Neural progenitor cell (in vitro differentiated cells): ENCODE measurements around the gene RELL1. TPM values are rescaled to one million over a fixed set of nuclear protein-coding genes. Genes with fewer than 3 reads are reported as not detected.

Experiments used
- DNase-seq: peaks from one replicate; pipeline ENCODE4 v3.0.0-alpha.2; 2016; ENCODE audit warnings: low spot score
- H2AFZ ChIP-seq: fragments of 200-600 bp; sonication (generic); replicated peaks from 2 replicates; pipeline ENCODE4 v1.6.1; 2016; ENCODE audit warnings: antibody characterized with exemption
- H3F3A ChIP-seq: fragments of 200-600 bp; sonication (generic); 2 replicates; pipeline ENCODE4 v1.6.1; 2016; ENCODE audit warnings: antibody characterized with exemption, low read depth
- H3K27ac ChIP-seq: fragments of 200-600 bp; sonication (generic); 2 replicates; pipeline ENCODE4 v1.5.1; 2016; ENCODE audit warnings: mild to moderate bottlenecking
- H3K27me3 ChIP-seq: fragments of 200-600 bp; sonication (generic); 2 replicates; pipeline ENCODE4 v1.6.1; 2016; ENCODE audit warnings: mild to moderate bottlenecking, moderate library complexity
- H3K36me3 ChIP-seq: fragments of 200-600 bp; sonication (generic); 2 replicates; pipeline ENCODE4 v1.5.1; 2016
- H3K4me1 ChIP-seq: fragments of 200-600 bp; sonication (generic); 2 replicates; pipeline ENCODE4 v1.6.1; 2016; ENCODE audit warnings: mixed run types
- H3K4me2 ChIP-seq: fragments of 200-600 bp; sonication (generic); 2 replicates; pipeline ENCODE4 v1.6.1; 2016
- H3K4me3 ChIP-seq: fragments of 200-600 bp; sonication (generic); 2 replicates; pipeline ENCODE4 v1.5.1; 2016
- H3K79me2 ChIP-seq: fragments of 200-600 bp; sonication (generic); 2 replicates; pipeline ENCODE4 v1.6.1; 2016; ENCODE audit warnings: low read depth
- H3K9ac ChIP-seq: fragments of 200-600 bp; sonication (generic); 2 replicates; pipeline ENCODE4 v1.6.1; 2016
- H3K9me3 ChIP-seq: fragments of 200-600 bp; sonication (generic); 2 replicates; pipeline ENCODE4 v1.5.1; 2016; ENCODE audit warnings: low read depth
- H4K20me1 ChIP-seq: fragments of 200-600 bp; sonication (generic); 2 replicates; pipeline ENCODE4 v1.6.1; 2016; ENCODE audit warnings: low read depth
- H3K27ac Mint-ChIP-seq: 3 replicates; pipeline ENCODE4 v1.8.0; 2021; ENCODE audit warnings: mixed read lengths
- H3K27me3 Mint-ChIP-seq: 2 replicates; pipeline ENCODE4 v1.8.0; 2022; ENCODE audit warnings: low read depth, mild to moderate bottlenecking, inconsistent platforms, moderate library complexity, mixed read lengths; ENCODE audit not compliant: insufficient read depth
- H3K36me3 Mint-ChIP-seq: 3 replicates; pipeline ENCODE4 v1.8.0; 2021; ENCODE audit warnings: mixed read lengths
- H3K4me1 Mint-ChIP-seq: 3 replicates; pipeline ENCODE4 v1.8.0; 2021; ENCODE audit warnings: mixed read lengths
- H3K4me3 Mint-ChIP-seq: 3 replicates; pipeline ENCODE4 v1.8.0; 2021; ENCODE audit warnings: mild to moderate bottlenecking, moderate library complexity, mixed read lengths
- H3K9me3 Mint-ChIP-seq: 3 replicates; pipeline ENCODE4 v1.8.0; 2020; ENCODE audit warnings: mixed read lengths
- CTCF ChIP-seq: fragments of 200-600 bp; sonication (generic); IDR thresholded peaks from 2 replicates; pipeline ENCODE4 v1.5.1; 2017; ENCODE audit warnings: antibody characterized with exemption, mild to moderate bottlenecking
- EZH2 ChIP-seq: fragments of 200-600 bp; sonication (generic); IDR thresholded peaks from 2 replicates; pipeline ENCODE4 v1.6.1; 2017; ENCODE audit warnings: antibody characterized with exemption, mild to moderate bottlenecking, moderate library complexity
- EZH2phosphoT487 ChIP-seq: fragments of 200-600 bp; sonication (generic); IDR thresholded peaks from 2 replicates; pipeline ENCODE4 v1.6.1; 2017; ENCODE audit warnings: antibody characterized with exemption
- total RNA-seq: library from RNA; depleted of rRNA; stranded (reverse); fragments of >200 nt; gene quantifications from 2 replicates; pipeline ENCODE4 v1.2.3, GENCODE V29; 2015; ENCODE audit warnings: low replicate concordance

The RELL1 gene
- total RNA-seq, 1 donor from 2014 or later: 12.1 TPM

GRCh38 chr4:37603070-37603468 is 83.1 kb downstream of the RELL1 start:
- peak overlapping the region; percentile 78 for H2AFZ ChIP-seq
- TF ChIP-seq EZH2: no peak
- peak; percentile 97 for TF ChIP-seq CTCF
- no peak for TF ChIP-seq EZH2phosphoT487
- H3K4me2 ChIP-seq: no peak overlapping the region
- Mint-ChIP-seq H3K36me3 (peaks cover 3% of the 10 kb centered on the region), H3K4me1 (peaks cover 16% of the 10 kb centered on the region), H3K4me3 (no peak overlapping the region), H3K27ac (peak overlapping the region; percentile 74), H3K27me3 (no peaks in the 10 kb centered on the region), H3K9me3 (peaks cover 3% of the 10 kb centered on the region)
- no peaks in the 10 kb centered on the region for H3K27me3 ChIP-seq
- H3K4me1 ChIP-seq: no peaks in the 10 kb centered on the region
- H3K27ac ChIP-seq: no peak overlapping the region
- H3K9me3 ChIP-seq: no peaks in the 10 kb centered on the region
- no peaks in the 10 kb centered on the region for H3K36me3 ChIP-seq
- H3K79me2 ChIP-seq: no peaks in the 10 kb centered on the region
- no peak overlapping the region for H3K9ac ChIP-seq
- no peak overlapping the region for H3K4me3 ChIP-seq
- H4K20me1 ChIP-seq: no peaks in the 10 kb centered on the region
- no peaks in the 10 kb centered on the region for H3F3A ChIP-seq
- peak; percentile 76 for DNase-seq

- H3K4me1 ChIP-seq: no peaks in the 10 kb centered on the region
- no peaks in the 10 kb centered on the region for H3K36me3 ChIP-seq
- H2AFZ ChIP-seq: no peak overlapping the region
- no peak overlapping the region for H3K9ac ChIP-seq
- no peaks in the 10 kb centered on the region for H3K9me3 ChIP-seq
- H3F3A ChIP-seq: no peaks in the 10 kb centered on the region
- Mint-ChIP-seq H3K4me3 (no peak overlapping the region), H3K36me3 (peaks cover 3% of the 10 kb centered on the region), H3K9me3 (peaks cover 3% of the 10 kb centered on the region), H3K27ac (no peak overlapping the region), H3K4me1 (peaks cover 16% of the 10 kb centered on the region), H3K27me3 (no peaks in the 10 kb centered on the region)
- no peaks in the 10 kb centered on the region for H4K20me1 ChIP-seq
- no peak overlapping the region for H3K4me3 ChIP-seq
- no peak overlapping the region for H3K4me2 ChIP-seq
- no peak for DNase-seq
- no peaks in the 10 kb centered on the region for H3K27me3 ChIP-seq
- H3K79me2 ChIP-seq: no peaks in the 10 kb centered on the region
- TF ChIP-seq EZH2 (no peak), EZH2phosphoT487 (no peak)
- H3K27ac ChIP-seq: no peak overlapping the region
Measured at GRCh38 chr4:37602454-37603069, 83.6 kb downstream of the RELL1 start.

- Mint-ChIP-seq H3K27ac (no peak overlapping the region), H3K9me3 (no peaks in the 10 kb centered on the region), H3K36me3 (no peaks in the 10 kb centered on the region), H3K4me1 (peaks cover 16% of the 10 kb centered on the region), H3K4me3 (no peak overlapping the region), H3K27me3 (no peaks in the 10 kb centered on the region)
- no peak overlapping the region for H3K4me3 ChIP-seq
- H4K20me1 ChIP-seq: no peaks in the 10 kb centered on the region
- H3K27me3 ChIP-seq: no peaks in the 10 kb centered on the region
- H3F3A ChIP-seq: no peaks in the 10 kb centered on the region
- no peak overlapping the region for H3K9ac ChIP-seq
- TF ChIP-seq EZH2phosphoT487 (no peak), EZH2 (no peak), CTCF (no peak)
- H3K79me2 ChIP-seq: no peaks in the 10 kb centered on the region
- no peaks in the 10 kb centered on the region for H3K4me1 ChIP-seq
- no peak overlapping the region for H3K4me2 ChIP-seq
- H3K9me3 ChIP-seq: no peaks in the 10 kb centered on the region
- no peaks in the 10 kb centered on the region for H3K36me3 ChIP-seq
- no peak overlapping the region for H3K27ac ChIP-seq
- DNase-seq: no peak
- H2AFZ ChIP-seq: no peak overlapping the region
Measured at GRCh38 chr4:37601531-37601930, 84.6 kb downstream of the RELL1 start.

- H3K4me3 ChIP-seq: no peak overlapping the region
- H3K27ac ChIP-seq: no peak overlapping the region
- H4K20me1 ChIP-seq: no peaks in the 10 kb centered on the region
- no peaks in the 10 kb centered on the region for H3K36me3 ChIP-seq
- no peak overlapping the region for H3K9ac ChIP-seq
- no peaks in the 10 kb centered on the region for H3K36me3 Mint-ChIP-seq
- H3K27me3 Mint-ChIP-seq: no peaks in the 10 kb centered on the region
- no peak overlapping the region for H3K4me3 Mint-ChIP-seq
- H3F3A ChIP-seq: no peaks in the 10 kb centered on the region
- TF ChIP-seq EZH2 (no peak), CTCF (no peak), EZH2phosphoT487 (no peak)
- no peaks in the 10 kb centered on the region for H3K9me3 ChIP-seq
- H3K9me3 Mint-ChIP-seq: no peaks in the 10 kb centered on the region
- no peaks in the 10 kb centered on the region for H3K4me1 ChIP-seq
- H3K4me1 Mint-ChIP-seq: peaks cover 18% of the 10 kb centered on the region
- H3K79me2 ChIP-seq: no peaks in the 10 kb centered on the region
- no peak overlapping the region for H2AFZ ChIP-seq
- DNase-seq: no peak
- H3K27me3 ChIP-seq: no peaks in the 10 kb centered on the region
- H3K27ac Mint-ChIP-seq: no peak overlapping the region
- no peak overlapping the region for H3K4me2 ChIP-seq
Measured at GRCh38 chr4:37599092-37599790, 86.9 kb downstream of the RELL1 start.
